ENCODE measurements around the gene DNER. TPM values are rescaled to one million over a fixed set of nuclear protein-coding genes. Genes with fewer than 3 reads are reported as not detected.

The DNER gene
- polyA plus RNA-seq, 1 donor (not counting 4 experiments of a cell fraction or from before 2014, with no cell fraction given) = 8.5 TPM

DNA sequence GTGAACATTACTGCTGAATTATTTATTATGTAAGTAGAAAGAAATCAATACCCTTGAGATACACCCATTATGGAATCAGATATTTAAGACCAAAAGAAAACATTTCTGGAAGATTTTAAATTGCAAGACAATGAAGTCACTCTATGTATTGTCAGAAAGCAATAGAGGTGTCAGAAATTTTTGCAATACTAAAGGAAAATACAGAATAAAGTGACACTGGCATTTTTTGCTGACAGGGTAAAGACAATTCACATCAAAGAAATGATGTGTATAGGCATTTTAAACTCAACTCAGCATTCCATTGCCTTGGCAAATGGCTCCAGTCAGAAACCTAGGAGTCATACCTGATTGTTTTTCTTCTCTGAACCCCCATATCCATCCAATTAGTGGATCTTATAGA, 252.2 kb downstream of the DNER start:
- Histone ChIP-seq H3K9me1 (ENCODE audit: control insufficient read depth, extremely low read depth, insufficient read depth, low read length) (no peaks in the 10 kb centered on the region), H3K79me2 (ENCODE audit: control insufficient read depth, insufficient read depth, low read length) (no peaks in the 10 kb centered on the region), H3K36me3 (ENCODE audit: control insufficient read depth in 2 of 2, extremely low read depth in 1 of 2, insufficient read depth in 2 of 2, low read length in 2 of 2) (no peaks in the 10 kb centered on the region), H3K4me3 (ENCODE audit: control insufficient read depth in 2 of 3, extremely low read depth in 1 of 3, insufficient read depth in 2 of 3, low read depth in 1 of 3, low read length in 3 of 3) (no peak overlapping the region), H3K4me2 (ENCODE audit: control insufficient read depth, extremely low read depth, insufficient read depth, low read depth, low read length) (no peak overlapping the region), H4K20me1 (ENCODE audit: control insufficient read depth, extremely low read depth, insufficient read depth, low read length) (no peaks in the 10 kb centered on the region), H3K27me3 (ENCODE audit: control insufficient read depth, extremely low read depth, insufficient read depth, low read length) (no peaks in the 10 kb centered on the region), H2AFZ (ENCODE audit: control insufficient read depth, low read length) (no peak overlapping the region), H3K9ac (ENCODE audit: control insufficient read depth, extremely low read depth, insufficient read depth, low read length) (no peak overlapping the region), H3K9me3 (ENCODE audit: control insufficient read depth, low read depth, low read length) (no peaks in the 10 kb centered on the region), H3K4me1 (ENCODE audit: control insufficient read depth, extremely low read depth, insufficient read depth, low read length) (peaks cover 3% of the 10 kb centered on the region), H3K27ac (ENCODE audit: control insufficient read depth, insufficient read depth, low read length) (no peak overlapping the region)
- FAIRE-seq (no peak), DNase-seq (ENCODE audit: low read depth, low spot score) (no peak)
- TF ChIP-seq, protein P1, sequence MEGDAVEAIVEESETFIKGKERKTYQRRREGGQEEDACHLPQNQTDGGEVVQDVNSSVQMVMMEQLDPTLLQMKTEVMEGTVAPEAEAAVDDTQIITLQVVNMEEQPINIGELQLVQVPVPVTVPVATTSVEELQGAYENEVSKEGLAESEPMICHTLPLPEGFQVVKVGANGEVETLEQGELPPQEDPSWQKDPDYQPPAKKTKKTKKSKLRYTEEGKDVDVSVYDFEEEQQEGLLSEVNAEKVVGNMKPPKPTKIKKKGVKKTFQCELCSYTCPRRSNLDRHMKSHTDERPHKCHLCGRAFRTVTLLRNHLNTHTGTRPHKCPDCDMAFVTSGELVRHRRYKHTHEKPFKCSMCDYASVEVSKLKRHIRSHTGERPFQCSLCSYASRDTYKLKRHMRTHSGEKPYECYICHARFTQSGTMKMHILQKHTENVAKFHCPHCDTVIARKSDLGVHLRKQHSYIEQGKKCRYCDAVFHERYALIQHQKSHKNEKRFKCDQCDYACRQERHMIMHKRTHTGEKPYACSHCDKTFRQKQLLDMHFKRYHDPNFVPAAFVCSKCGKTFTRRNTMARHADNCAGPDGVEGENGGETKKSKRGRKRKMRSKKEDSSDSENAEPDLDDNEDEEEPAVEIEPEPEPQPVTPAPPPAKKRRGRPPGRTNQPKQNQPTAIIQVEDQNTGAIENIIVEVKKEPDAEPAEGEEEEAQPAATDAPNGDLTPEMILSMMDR (optimal IDR thresholded peaks at IDR 0.05 in 1 of 3, IDR thresholded peaks at IDR 0.05 in 1 of 3, conservative IDR thresholded peaks at IDR 0.05 in 1 of 3; ENCODE audit: extremely low read depth in 1 of 3, insufficient read depth in 2 of 3, low read length in 3 of 3) = no peak
- no peak for TF ChIP-seq EZH2 (IDR thresholded peaks at IDR 0.05; ENCODE audit: low read length)
- dilution Hi-C loops (cut with MboI; ENCODE audit: extremely low pct_ligation_motif_present, low sequenced_read_pairs) = no loop called here

DNA sequence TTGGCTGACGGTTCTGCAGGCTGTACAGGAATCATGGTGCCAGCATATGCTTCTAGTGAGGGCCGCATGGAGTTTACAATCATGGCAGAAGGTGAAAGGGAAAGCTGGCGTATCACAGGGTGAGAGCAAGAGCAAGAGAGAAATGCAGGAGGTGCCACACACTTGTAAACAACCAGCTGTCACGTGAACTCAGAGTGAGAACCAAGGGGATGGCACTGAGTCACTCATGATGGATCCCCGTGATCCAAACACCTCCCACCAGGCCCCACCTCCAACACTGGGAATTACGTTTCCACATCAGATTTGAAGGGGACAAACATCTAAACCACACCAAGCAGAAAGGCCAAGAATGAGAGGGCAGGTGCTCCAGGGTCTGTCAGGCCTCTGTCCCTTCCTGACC, 258.3 kb downstream of the DNER start:
- Histone ChIP-seq H3K36me3 (ENCODE audit: control insufficient read depth in 2 of 2, extremely low read depth in 1 of 2, insufficient read depth in 2 of 2, low read length in 2 of 2) (no peaks in the 10 kb centered on the region), H3K9me3 (ENCODE audit: control insufficient read depth, low read depth, low read length) (no peaks in the 10 kb centered on the region), H3K4me2 (ENCODE audit: control insufficient read depth, extremely low read depth, insufficient read depth, low read depth, low read length) (no peak overlapping the region), H3K4me3 (ENCODE audit: control insufficient read depth in 2 of 3, extremely low read depth in 1 of 3, insufficient read depth in 2 of 3, low read depth in 1 of 3, low read length in 3 of 3) (no peak overlapping the region), H4K20me1 (ENCODE audit: control insufficient read depth, extremely low read depth, insufficient read depth, low read length) (no peaks in the 10 kb centered on the region), H2AFZ (ENCODE audit: control insufficient read depth, low read length) (no peak overlapping the region), H3K9ac (ENCODE audit: control insufficient read depth, extremely low read depth, insufficient read depth, low read length) (no peak overlapping the region), H3K27ac (ENCODE audit: control insufficient read depth, insufficient read depth, low read length) (no peak overlapping the region), H3K9me1 (ENCODE audit: control insufficient read depth, extremely low read depth, insufficient read depth, low read length) (no peaks in the 10 kb centered on the region), H3K4me1 (ENCODE audit: control insufficient read depth, extremely low read depth, insufficient read depth, low read length) (peaks cover 11% of the 10 kb centered on the region), H3K79me2 (ENCODE audit: control insufficient read depth, insufficient read depth, low read length) (no peaks in the 10 kb centered on the region), H3K27me3 (ENCODE audit: control insufficient read depth, extremely low read depth, insufficient read depth, low read length) (no peaks in the 10 kb centered on the region)
- DNase-seq (ENCODE audit: low read depth, low spot score) = no peak
- dilution Hi-C loops (cut with MboI; ENCODE audit: extremely low pct_ligation_motif_present, low sequenced_read_pairs) = no loop called here
- TF ChIP-seq, protein P1 (optimal IDR thresholded peaks at IDR 0.05 in 1 of 3, IDR thresholded peaks at IDR 0.05 in 1 of 3, conservative IDR thresholded peaks at IDR 0.05 in 1 of 3; ENCODE audit: extremely low read depth in 1 of 3, insufficient read depth in 2 of 3, low read length in 3 of 3) = no peak
- no peak for TF ChIP-seq EZH2 (IDR thresholded peaks at IDR 0.05; ENCODE audit: low read length)
- FAIRE-seq = no peak

All from keratinocyte (primary cell).